ENCODE measurements around the gene PPA1.
"Not testable (repeated sequence)": the region's sequence is repeated elsewhere in the genome, so short reads cannot be mapped to it uniquely, and the experiment has no call there.

The PPA1 gene

DNA sequence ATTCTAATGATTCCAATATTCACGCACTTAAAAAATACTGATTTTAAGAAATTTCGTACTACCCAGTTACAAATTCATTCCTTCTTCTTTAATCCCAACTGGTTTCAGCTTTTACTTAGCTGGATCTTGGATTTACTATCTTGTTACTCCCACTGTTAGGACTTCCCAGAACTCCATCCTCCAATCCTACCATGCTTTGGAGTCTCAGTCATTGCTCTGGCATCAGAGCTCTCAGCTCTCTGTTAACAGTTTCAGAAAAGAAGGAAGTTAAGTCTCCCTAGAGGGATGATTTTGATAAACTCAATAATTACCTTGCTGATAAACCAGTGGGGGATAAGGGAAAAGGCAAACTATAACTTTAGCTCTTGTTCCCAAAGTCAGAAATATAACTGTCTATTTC lies 9.5 kb downstream of the PPA1 start:
- TF ChIP-seq, protein P1, sequence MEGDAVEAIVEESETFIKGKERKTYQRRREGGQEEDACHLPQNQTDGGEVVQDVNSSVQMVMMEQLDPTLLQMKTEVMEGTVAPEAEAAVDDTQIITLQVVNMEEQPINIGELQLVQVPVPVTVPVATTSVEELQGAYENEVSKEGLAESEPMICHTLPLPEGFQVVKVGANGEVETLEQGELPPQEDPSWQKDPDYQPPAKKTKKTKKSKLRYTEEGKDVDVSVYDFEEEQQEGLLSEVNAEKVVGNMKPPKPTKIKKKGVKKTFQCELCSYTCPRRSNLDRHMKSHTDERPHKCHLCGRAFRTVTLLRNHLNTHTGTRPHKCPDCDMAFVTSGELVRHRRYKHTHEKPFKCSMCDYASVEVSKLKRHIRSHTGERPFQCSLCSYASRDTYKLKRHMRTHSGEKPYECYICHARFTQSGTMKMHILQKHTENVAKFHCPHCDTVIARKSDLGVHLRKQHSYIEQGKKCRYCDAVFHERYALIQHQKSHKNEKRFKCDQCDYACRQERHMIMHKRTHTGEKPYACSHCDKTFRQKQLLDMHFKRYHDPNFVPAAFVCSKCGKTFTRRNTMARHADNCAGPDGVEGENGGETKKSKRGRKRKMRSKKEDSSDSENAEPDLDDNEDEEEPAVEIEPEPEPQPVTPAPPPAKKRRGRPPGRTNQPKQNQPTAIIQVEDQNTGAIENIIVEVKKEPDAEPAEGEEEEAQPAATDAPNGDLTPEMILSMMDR (IDR thresholded peaks at IDR 0.05; ENCODE audit: low read length, missing control alignments) = no peak
- H3K4me3 ChIP-seq (replicated peaks; ENCODE audit: low read depth, low read length) = no peak overlapping the region
- peak; percentile 10 for DNase-seq (ENCODE audit: low read depth)

GRCh38 chr10:70222811-70223447 lies 10.3 kb downstream of the PPA1 start:
- not testable (repeated sequence) for DNase-seq (ENCODE audit: low read depth); H3K4me3 ChIP-seq (replicated peaks; ENCODE audit: low read depth, low read length)

GRCh38 chr10:70222340-70222794 lies 10.9 kb downstream of the PPA1 start:
- no peak for DNase-seq (ENCODE audit: low read depth)
- H3K4me3 ChIP-seq (replicated peaks; ENCODE audit: low read depth, low read length) = no peak overlapping the region
- TF ChIP-seq, protein P1 (IDR thresholded peaks at IDR 0.05; ENCODE audit: low read length, missing control alignments) = no peak

GRCh38 chr10:70221030-70221429 lies 12.2 kb downstream of the PPA1 start:
- H3K4me3 ChIP-seq (replicated peaks; ENCODE audit: low read depth, low read length) = no peak overlapping the region
- TF ChIP-seq, protein P1 (IDR thresholded peaks at IDR 0.05; ENCODE audit: low read length, missing control alignments) = no peak
- no peak for DNase-seq (ENCODE audit: low read depth)

DNA sequence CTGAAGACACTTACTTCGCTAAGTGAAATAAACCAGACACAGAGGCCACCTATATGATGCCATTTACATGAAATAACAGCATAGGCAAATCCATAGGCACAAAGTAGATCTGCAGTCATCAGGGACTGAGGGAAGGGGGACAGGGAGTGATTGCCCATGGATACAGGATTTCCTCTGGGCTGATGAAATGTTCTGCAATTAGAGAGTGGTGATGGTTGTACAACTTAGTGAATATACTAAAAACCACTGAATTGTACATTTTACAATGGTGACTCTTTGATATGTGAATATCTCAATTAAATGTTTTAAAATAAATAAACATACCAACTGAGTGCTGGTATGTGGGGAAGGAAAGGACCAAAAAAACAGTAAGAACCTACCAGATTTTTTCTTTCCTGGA lies 20.4 kb downstream of the PPA1 start:
- TF ChIP-seq, protein P1 (IDR thresholded peaks at IDR 0.05; ENCODE audit: low read length, missing control alignments) = no peak
- H3K4me3 ChIP-seq (replicated peaks; ENCODE audit: low read depth, low read length) = no peak overlapping the region
- DNase-seq (ENCODE audit: low read depth) = no peak

GRCh38 chr10:70212277-70212676 lies 21.0 kb downstream of the PPA1 start:
- DNase-seq (ENCODE audit: low read depth) = no peak
- TF ChIP-seq, protein P1 (IDR thresholded peaks at IDR 0.05; ENCODE audit: low read length, missing control alignments) = no peak
- H3K4me3 ChIP-seq (replicated peaks; ENCODE audit: low read depth, low read length) = no peak overlapping the region

DNA sequence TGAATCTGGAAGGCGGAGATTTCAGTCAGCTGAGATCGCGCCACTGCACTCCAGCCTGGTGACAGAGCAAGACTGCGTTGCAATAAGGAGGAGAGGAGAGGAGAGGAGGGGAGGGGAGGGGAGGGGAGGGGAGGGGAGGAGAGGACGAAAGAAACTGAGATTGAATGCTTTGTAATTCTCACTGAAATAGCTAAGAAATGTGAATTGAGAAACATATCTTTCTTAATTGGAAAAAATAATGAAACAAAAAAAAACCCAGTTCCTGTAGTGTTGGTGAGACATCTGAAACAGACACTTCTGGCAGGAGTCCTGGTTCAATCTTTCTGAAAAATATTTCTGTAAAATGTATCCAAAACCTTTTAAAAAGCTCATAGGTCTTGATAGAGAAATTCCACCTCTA lies 26.5 kb downstream of the PPA1 start:
- no peak overlapping the region for H3K4me3 ChIP-seq (replicated peaks; ENCODE audit: low read depth, low read length)
- no peak for DNase-seq (ENCODE audit: low read depth)
- TF ChIP-seq, protein P1 (IDR thresholded peaks at IDR 0.05; ENCODE audit: low read length, missing control alignments) = no peak

All from fibroblast of pulmonary artery (primary cell).